ENCODE results near the gene HTR1B. TPM values are rescaled to one million over a fixed set of nuclear protein-coding genes. Genes with fewer than 3 reads are reported as not detected.

HTR1B gene
- total RNA-seq, 1 donor: not detected

DNA sequence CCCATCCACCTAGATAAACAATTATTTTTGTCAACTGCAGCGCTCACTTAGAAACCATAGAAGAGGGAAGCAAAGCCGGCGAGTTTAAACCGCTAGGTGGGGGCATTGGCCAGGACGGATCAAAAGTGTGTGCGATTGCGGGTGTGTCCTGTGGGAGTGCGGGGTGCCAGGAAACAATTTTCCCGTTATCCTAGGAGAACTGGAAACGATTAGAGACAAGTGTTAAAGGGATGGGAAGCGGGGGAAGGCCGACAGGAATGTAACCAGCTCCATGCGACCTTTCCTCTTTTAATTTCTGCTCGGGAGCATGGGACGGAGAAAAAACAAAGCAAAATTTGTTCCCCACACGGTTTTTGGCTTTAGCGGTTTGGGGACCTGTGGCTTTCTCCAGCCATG is 2.8 kb upstream of the HTR1B start:
- Histone ChIP-seq H3K9me3 (ENCODE audit: low read depth, low read length) (no peaks in the 10 kb centered on the region), H3K4me1 (ENCODE audit: insufficient read depth, low read length) (peaks cover 7% of the 10 kb centered on the region), H3K4me3 (ENCODE audit: insufficient read depth, low read length) (peak overlapping the region; percentile 87), H3K27ac (ENCODE audit: low read depth, low read length) (peak overlapping the region; percentile 31), H3K36me3 (ENCODE audit: insufficient read depth, low read length) (no peaks in the 10 kb centered on the region), H4K20me1 (ENCODE audit: insufficient read depth, low read length) (no peaks in the 10 kb centered on the region), H3K4me2 (ENCODE audit: insufficient read depth, low read length) (peak overlapping the region; percentile 99), H3K79me2 (ENCODE audit: insufficient read depth, low read length) (no peaks in the 10 kb centered on the region), H2AFZ (ENCODE audit: low read length) (peak overlapping the region; percentile 98), H3K27me3 (ENCODE audit: insufficient read depth, low read length) (peaks cover 47% of the 10 kb centered on the region)
- DNase-seq (ENCODE audit: insufficient read length, low spot score, missing footprints): peak; percentile 93
- TF ChIP-seq, protein P1, sequence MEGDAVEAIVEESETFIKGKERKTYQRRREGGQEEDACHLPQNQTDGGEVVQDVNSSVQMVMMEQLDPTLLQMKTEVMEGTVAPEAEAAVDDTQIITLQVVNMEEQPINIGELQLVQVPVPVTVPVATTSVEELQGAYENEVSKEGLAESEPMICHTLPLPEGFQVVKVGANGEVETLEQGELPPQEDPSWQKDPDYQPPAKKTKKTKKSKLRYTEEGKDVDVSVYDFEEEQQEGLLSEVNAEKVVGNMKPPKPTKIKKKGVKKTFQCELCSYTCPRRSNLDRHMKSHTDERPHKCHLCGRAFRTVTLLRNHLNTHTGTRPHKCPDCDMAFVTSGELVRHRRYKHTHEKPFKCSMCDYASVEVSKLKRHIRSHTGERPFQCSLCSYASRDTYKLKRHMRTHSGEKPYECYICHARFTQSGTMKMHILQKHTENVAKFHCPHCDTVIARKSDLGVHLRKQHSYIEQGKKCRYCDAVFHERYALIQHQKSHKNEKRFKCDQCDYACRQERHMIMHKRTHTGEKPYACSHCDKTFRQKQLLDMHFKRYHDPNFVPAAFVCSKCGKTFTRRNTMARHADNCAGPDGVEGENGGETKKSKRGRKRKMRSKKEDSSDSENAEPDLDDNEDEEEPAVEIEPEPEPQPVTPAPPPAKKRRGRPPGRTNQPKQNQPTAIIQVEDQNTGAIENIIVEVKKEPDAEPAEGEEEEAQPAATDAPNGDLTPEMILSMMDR (IDR thresholded peaks at IDR 0.05; ENCODE audit: extremely low read depth, low read depth, low read length): peak; percentile 79

DNA sequence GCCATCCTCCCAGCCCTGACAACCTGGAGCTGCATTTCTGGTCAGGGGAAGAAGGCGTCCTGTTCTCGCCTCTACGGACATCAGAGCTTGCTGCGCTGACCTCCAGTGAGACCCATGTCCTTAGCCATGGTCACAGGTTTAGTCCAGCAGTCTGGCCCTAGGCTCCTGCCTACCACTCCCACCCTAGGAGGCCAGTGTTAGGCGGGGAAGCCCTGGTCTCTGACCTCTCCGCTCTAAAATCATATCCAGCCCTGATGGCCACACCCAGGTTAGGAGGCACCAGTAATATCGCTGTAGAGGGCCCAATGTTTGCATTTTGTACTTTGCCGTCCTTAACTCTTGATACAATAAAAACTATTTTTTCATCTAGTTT is 1.2 kb upstream of the HTR1B start:
- no peaks in the 10 kb centered on the region for H3K79me2 ChIP-seq (ENCODE audit: insufficient read depth, low read length)
- no peaks in the 10 kb centered on the region for H3K9me3 ChIP-seq (ENCODE audit: low read depth, low read length)
- no peaks in the 10 kb centered on the region for H4K20me1 ChIP-seq (ENCODE audit: insufficient read depth, low read length)
- H3K27ac ChIP-seq (ENCODE audit: low read depth, low read length): no peak overlapping the region
- peak overlapping the region; percentile 70 for H3K4me2 ChIP-seq (ENCODE audit: insufficient read depth, low read length)
- no peak overlapping the region for H2AFZ ChIP-seq (ENCODE audit: low read length)
- H3K27me3 ChIP-seq (ENCODE audit: insufficient read depth, low read length): peaks cover 60% of the 10 kb centered on the region
- DNase-seq (ENCODE audit: insufficient read length, low spot score, missing footprints): no peak
- H3K4me3 ChIP-seq (ENCODE audit: insufficient read depth, low read length): peak overlapping the region; percentile 64
- H3K36me3 ChIP-seq (ENCODE audit: insufficient read depth, low read length): no peaks in the 10 kb centered on the region
- H3K4me1 ChIP-seq (ENCODE audit: insufficient read depth, low read length): peaks cover 7% of the 10 kb centered on the region
- TF ChIP-seq, protein P1 (IDR thresholded peaks at IDR 0.05; ENCODE audit: extremely low read depth, low read depth, low read length): no peak

GRCh38 chr6:77463861-77464494 is 687 bp upstream of the HTR1B start:
- peak overlapping the region; percentile 64 for H3K4me3 ChIP-seq (ENCODE audit: insufficient read depth, low read length)
- peak; percentile 55 for DNase-seq (ENCODE audit: insufficient read length, low spot score, missing footprints)
- H3K79me2 ChIP-seq (ENCODE audit: insufficient read depth, low read length): no peaks in the 10 kb centered on the region
- TF ChIP-seq, protein P1 (IDR thresholded peaks at IDR 0.05; ENCODE audit: extremely low read depth, low read depth, low read length): no peak
- no peaks in the 10 kb centered on the region for H4K20me1 ChIP-seq (ENCODE audit: insufficient read depth, low read length)
- H3K4me1 ChIP-seq (ENCODE audit: insufficient read depth, low read length): peaks cover 7% of the 10 kb centered on the region
- H3K4me2 ChIP-seq (ENCODE audit: insufficient read depth, low read length): peak overlapping the region; percentile 70
- H3K36me3 ChIP-seq (ENCODE audit: insufficient read depth, low read length): no peaks in the 10 kb centered on the region
- peak overlapping the region; percentile 26 for H2AFZ ChIP-seq (ENCODE audit: low read length)
- no peaks in the 10 kb centered on the region for H3K9me3 ChIP-seq (ENCODE audit: low read depth, low read length)
- H3K27me3 ChIP-seq (ENCODE audit: insufficient read depth, low read length): peaks cover 60% of the 10 kb centered on the region
- H3K27ac ChIP-seq (ENCODE audit: low read depth, low read length): no peak overlapping the region

DNA sequence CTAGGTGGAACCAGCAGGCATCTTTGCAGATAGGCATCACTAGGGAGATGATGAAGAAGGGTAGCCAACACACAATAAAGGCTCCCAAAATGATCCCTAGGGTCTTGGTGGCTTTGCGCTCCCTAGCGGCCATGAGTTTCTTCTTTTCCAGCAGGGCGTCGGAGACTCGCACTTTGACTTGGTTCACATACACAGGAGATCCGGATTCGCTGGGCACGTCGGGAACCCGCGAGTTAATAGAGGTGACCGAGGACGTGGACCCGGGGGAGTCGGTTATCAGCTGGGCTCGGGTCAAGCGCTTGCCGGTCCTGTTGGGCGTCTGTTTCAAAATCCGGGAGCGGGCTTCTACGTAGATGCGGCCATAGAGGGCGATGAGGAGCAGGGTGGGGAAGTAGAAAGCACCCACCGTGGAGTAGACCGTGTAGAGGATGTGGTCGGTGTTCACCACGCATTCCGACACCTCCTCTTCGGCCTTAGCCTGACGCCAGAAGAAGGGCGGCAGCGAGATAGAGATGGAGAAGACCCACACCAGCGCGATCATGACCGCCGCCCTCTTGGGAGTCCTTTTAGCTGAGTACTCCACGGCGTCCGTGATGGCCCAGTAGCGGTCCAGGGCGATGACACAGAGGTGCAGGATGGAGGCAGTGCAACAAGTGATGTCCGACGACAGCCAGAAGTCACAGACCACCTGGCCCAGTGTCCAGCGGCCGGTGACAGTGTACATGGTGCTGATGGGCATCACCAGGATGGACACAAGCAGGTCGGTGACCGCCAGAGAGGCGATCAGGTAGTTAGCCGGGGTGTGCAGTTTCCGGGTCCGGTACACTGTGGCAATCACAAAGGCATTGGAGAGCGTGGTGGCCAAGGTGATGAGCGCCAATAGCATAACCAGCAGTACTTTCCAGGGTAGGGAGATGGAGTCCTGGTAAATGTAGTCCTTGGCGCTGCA is 658 bp downstream of the HTR1B start:
- Histone ChIP-seq H3K27me3 (ENCODE audit: insufficient read depth, low read length) (peaks cover 60% of the 10 kb centered on the region), H3K27ac (ENCODE audit: low read depth, low read length) (no peak overlapping the region), H3K4me2 (ENCODE audit: insufficient read depth, low read length) (peak overlapping the region; percentile 70), H4K20me1 (ENCODE audit: insufficient read depth, low read length) (no peaks in the 10 kb centered on the region), H3K4me3 (ENCODE audit: insufficient read depth, low read length) (peak overlapping the region; percentile 64), H3K4me1 (ENCODE audit: insufficient read depth, low read length) (peaks cover 7% of the 10 kb centered on the region), H2AFZ (ENCODE audit: low read length) (peak overlapping the region; percentile 67), H3K9me3 (ENCODE audit: low read depth, low read length) (no peaks in the 10 kb centered on the region), H3K36me3 (ENCODE audit: insufficient read depth, low read length) (no peaks in the 10 kb centered on the region), H3K79me2 (ENCODE audit: insufficient read depth, low read length) (no peaks in the 10 kb centered on the region)
- TF ChIP-seq, protein P1 (IDR thresholded peaks at IDR 0.05; ENCODE audit: extremely low read depth, low read depth, low read length): peak; percentile 30
- DNase-seq (ENCODE audit: insufficient read length, low spot score, missing footprints): no peak

All from osteoblast (primary cell).